ENCODE measurements around the gene MEIOB.

DNA sequence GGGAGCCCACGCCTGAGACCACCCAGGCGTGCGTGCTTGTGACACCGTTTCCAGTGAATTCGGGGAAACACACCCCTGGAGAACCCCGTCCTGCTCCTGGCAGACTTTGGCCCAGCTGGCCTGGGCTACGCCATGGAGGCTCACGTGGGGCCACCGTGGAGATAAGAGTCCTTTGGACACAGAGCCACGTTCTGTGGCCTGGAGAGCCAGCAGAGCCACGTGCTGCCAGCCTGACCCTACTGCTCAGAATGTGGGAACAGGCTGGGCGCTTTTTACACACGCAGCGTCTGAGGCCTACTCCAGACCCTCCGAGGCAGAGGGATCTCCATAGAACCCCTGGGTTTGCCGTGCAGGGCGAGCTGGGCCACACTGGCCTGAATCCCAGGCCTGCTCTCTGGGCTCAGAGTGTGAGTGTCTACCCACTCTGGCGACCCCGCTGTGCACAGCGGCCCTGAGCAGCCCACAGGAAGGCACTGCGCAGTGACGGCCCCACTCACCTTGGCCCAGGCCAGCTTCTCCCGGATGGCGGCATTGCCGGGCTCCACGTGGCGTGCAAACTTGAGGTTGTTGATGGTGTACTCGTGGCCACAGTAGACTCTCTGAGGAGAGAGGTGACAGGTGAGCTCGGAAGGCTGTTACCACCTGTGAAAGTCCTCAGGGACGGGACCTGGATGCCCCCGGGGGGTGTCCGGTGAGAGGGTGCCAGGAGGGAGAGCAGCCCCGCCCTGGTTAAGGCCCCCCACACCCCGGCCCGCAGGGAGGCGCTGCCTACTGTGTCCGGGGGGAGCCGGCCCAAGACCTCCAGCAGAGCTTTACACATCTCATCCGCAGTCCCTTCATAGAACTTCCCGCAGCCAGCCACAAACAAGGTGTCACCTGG lies 55.3 kb downstream of the MEIOB start:
- no peak for TF ChIP-seq TARDBP (IDR thresholded peaks at IDR 0.05)
- no peak for TF ChIP-seq BHLHE40 (IDR thresholded peaks at IDR 0.05; ENCODE audit: borderline replicate concordance)
- TF ChIP-seq, protein P1, sequence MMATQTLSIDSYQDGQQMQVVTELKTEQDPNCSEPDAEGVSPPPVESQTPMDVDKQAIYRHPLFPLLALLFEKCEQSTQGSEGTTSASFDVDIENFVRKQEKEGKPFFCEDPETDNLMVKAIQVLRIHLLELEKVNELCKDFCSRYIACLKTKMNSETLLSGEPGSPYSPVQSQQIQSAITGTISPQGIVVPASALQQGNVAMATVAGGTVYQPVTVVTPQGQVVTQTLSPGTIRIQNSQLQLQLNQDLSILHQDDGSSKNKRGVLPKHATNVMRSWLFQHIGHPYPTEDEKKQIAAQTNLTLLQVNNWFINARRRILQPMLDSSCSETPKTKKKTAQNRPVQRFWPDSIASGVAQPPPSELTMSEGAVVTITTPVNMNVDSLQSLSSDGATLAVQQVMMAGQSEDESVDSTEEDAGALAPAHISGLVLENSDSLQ (IDR thresholded peaks at IDR 0.05) = no peak
- no peak for TF ChIP-seq SUZ12 (IDR thresholded peaks at IDR 0.05)
- TF ChIP-seq FOXK2 (IDR thresholded peaks at IDR 0.05) = no peak
- TF ChIP-seq ZNF384 (IDR thresholded peaks at IDR 0.05) = no peak
- TF ChIP-seq SP1 (IDR thresholded peaks at IDR 0.05) = no peak
- no peak for TF ChIP-seq NFRKB (IDR thresholded peaks at IDR 0.05)
- no peak for TF ChIP-seq L3MBTL2 (conservative IDR thresholded peaks at IDR 0.05)
- TF ChIP-seq ARNT (IDR thresholded peaks at IDR 0.05) = no peak
- no peak for TF ChIP-seq FOXM1 (IDR thresholded peaks at IDR 0.05; ENCODE audit: borderline replicate concordance)
- TF ChIP-seq FOXA1 (IDR thresholded peaks at IDR 0.05) = no peak
- TF ChIP-seq ELF4 (IDR thresholded peaks at IDR 0.05) = no peak
